H1 (cell line): ENCODE measurements around the gene KCNC3.

Experiments used
- CEBPB ChIP-seq: IDR thresholded peaks from 2 replicates; pipeline ENCODE4 v1.6.1; 2012; ENCODE audit warnings: low read depth, low read length
- CHD1 ChIP-seq: IDR thresholded peaks from 2 replicates; pipeline ENCODE4 v1.6.1; 2012; ENCODE audit warnings: low read depth, low read length, improper control_type of control experiment
- CTCF ChIP-seq, 3 experiments: IDR thresholded peaks; 1 replicate in 2 of 3; 2 replicates in 1 of 3; pipeline versions ENCODE4 v1.5.1 to v1.6.1; 2011; ENCODE audit warnings: low read length in 3 of 3, mild to moderate bottlenecking in 3 of 3, inconsistent platforms in 2 of 3, low read depth in 1 of 3, moderate library complexity in 1 of 3; ENCODE audit not compliant: insufficient read depth in 1 of 3; ENCODE audit errors: control extremely low read depth in 1 of 3
- EP300 ChIP-seq, 2 experiments: IDR thresholded peaks; 1 replicate in 1 of 2; 2 replicates in 1 of 2; pipeline ENCODE4 v1.6.1; 2011 to 2012; ENCODE audit warnings: low read depth in 2 of 2, low read length in 2 of 2, mild to moderate bottlenecking in 2 of 2, borderline replicate concordance in 1 of 2, inconsistent platforms in 1 of 2, moderate library complexity in 1 of 2
- EZH2 ChIP-seq: fragments of 200-600 bp; sonication (generic); IDR thresholded peaks from 2 replicates; pipeline ENCODE4 v1.7.1; 2012; ENCODE audit warnings: low read depth, mild to moderate bottlenecking, moderate library complexity, low read length, inconsistent platforms; ENCODE audit not compliant: severe bottlenecking
- GABPA ChIP-seq: IDR thresholded peaks from 2 replicates; pipeline ENCODE4 v1.6.1; 2011; ENCODE audit warnings: mild to moderate bottlenecking, low read length, moderate library complexity, borderline replicate concordance; ENCODE audit not compliant: insufficient read depth
- KDM5A ChIP-seq: fragments of 200-600 bp; IDR thresholded peaks from 2 replicates; pipeline ENCODE4 v1.7.1; 2012; ENCODE audit warnings: mild to moderate bottlenecking, low read length, inconsistent platforms, mixed read lengths
- PHF8 ChIP-seq: fragments of 200-600 bp; sonication (generic); conservative IDR thresholded peaks from 2 replicates; pipeline ENCODE4 v1.7.1; 2012; ENCODE audit warnings: low read depth, mild to moderate bottlenecking, inconsistent platforms, low read length, moderate library complexity
- POLR2A ChIP-seq, 2 experiments: IDR thresholded peaks; 1 replicate in 1 of 2; 2 replicates in 1 of 2; pipeline ENCODE4 v1.6.1; 2011; ENCODE audit warnings: low read depth in 2 of 2, low read length in 2 of 2, mild to moderate bottlenecking in 2 of 2; ENCODE audit errors: control extremely low read depth in 1 of 2
- POLR2AphosphoS5 ChIP-seq: IDR thresholded peaks from 2 replicates; pipeline ENCODE4 v1.6.1; 2011; ENCODE audit warnings: low read depth, low read length
- SIN3A ChIP-seq, 2 experiments: IDR thresholded peaks in 1 of 2; conservative IDR thresholded peaks in 1 of 2; 2 replicates each; pipeline ENCODE4 v1.6.1; 2011 to 2012; ENCODE audit warnings: low read length in 2 of 2, improper control_type of control experiment in 1 of 2, low read depth in 1 of 2, mild to moderate bottlenecking in 1 of 2
- TBP ChIP-seq: IDR thresholded peaks from 2 replicates; pipeline ENCODE4 v1.6.1; 2011; ENCODE audit warnings: low read depth, low read length, improper control_type of control experiment
- TCF12 ChIP-seq: IDR thresholded peaks from 2 replicates; pipeline ENCODE4 v1.6.1; 2011; ENCODE audit warnings: low read depth, mild to moderate bottlenecking, low read length
- YY1 ChIP-seq: IDR thresholded peaks from 2 replicates; pipeline ENCODE4 v1.6.1; 2011; ENCODE audit warnings: low read depth, mild to moderate bottlenecking, low read length

- TF ChIP-seq POLR2AphosphoS5 (no peak), CTCF (IDR thresholded peaks at IDR 0.05; ENCODE audit: control extremely low read depth in 1 of 3, insufficient read depth in 1 of 3, low read depth in 1 of 3, low read length in 3 of 3) (no peak), EZH2 (no peak), EP300 (IDR thresholded peaks at IDR 0.05; ENCODE audit: borderline replicate concordance in 1 of 2, low read depth in 2 of 2, low read length in 2 of 2) (no peak), TBP (no peak), CHD1 (no peak), POLR2A (IDR thresholded peaks at IDR 0.05; ENCODE audit: control extremely low read depth in 1 of 2, low read depth in 2 of 2, low read length in 2 of 2) (no peak), CEBPB (no peak), YY1 (no peak), PHF8 (no peak), KDM5A (no peak), SIN3A (conservative IDR thresholded peaks at IDR 0.05 in 1 of 2, IDR thresholded peaks at IDR 0.05 in 1 of 2; ENCODE audit: low read depth in 1 of 2, low read length in 2 of 2) (no peak), GABPA (no peak), TCF12 (no peak)
These were observed 59.5 kb downstream of the KCNC3 start for GRCh38 chr19:50269653-50270052.
